ENCODE measurements around the gene CAMSAP1. TPM values are rescaled to one million over a fixed set of nuclear protein-coding genes. Genes with fewer than 3 reads are reported as not detected.
"Not testable (repeated sequence)": the region's sequence is repeated elsewhere in the genome, so short reads cannot be mapped to it uniquely, and the experiment has no call there.

Gene CAMSAP1
- total RNA-seq, 4 donors from 2014 or later: 11.8 to 23.4 (median 19.9) TPM

DNA sequence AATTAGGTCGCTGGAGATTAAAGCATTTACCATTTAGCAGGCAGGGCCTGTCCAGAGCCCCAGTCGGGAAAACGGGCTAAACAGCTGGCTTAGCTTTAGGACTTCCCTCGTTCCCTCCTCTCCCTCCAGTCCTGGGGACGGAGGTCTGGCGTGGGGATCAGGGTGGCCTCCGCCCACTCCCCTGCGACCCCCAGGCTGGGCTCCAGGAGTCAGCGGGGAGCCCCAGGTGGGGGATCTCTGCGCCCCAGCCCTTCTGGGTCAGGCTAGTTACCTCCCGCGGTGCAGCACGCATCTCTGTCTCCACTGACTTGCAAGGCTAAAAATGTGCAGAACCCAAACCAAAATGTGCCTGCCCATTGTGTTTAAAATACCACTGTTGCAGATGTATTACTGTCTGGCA, 16.2 kb upstream of the CAMSAP1 start:
- Histone ChIP-seq H3K27me3 (no peaks in the 10 kb centered on the region), H3K27ac (no peak overlapping the region), H3K36me3 (peaks cover 0 to 2% of the 10 kb centered on the region in 2 donors), H3K9me3 (no peaks in the 10 kb centered on the region), H3K4me3 (replicated peaks in 1 of 3) (no peak overlapping the region), H3K4me1 (no peaks in the 10 kb centered on the region)
- WGBS, 2 donors: 93 to 97% methylated on average over 12 to 13 of the region's 13 CpGs
- TF ChIP-seq, protein P1, sequence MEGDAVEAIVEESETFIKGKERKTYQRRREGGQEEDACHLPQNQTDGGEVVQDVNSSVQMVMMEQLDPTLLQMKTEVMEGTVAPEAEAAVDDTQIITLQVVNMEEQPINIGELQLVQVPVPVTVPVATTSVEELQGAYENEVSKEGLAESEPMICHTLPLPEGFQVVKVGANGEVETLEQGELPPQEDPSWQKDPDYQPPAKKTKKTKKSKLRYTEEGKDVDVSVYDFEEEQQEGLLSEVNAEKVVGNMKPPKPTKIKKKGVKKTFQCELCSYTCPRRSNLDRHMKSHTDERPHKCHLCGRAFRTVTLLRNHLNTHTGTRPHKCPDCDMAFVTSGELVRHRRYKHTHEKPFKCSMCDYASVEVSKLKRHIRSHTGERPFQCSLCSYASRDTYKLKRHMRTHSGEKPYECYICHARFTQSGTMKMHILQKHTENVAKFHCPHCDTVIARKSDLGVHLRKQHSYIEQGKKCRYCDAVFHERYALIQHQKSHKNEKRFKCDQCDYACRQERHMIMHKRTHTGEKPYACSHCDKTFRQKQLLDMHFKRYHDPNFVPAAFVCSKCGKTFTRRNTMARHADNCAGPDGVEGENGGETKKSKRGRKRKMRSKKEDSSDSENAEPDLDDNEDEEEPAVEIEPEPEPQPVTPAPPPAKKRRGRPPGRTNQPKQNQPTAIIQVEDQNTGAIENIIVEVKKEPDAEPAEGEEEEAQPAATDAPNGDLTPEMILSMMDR (IDR thresholded peaks at IDR 0.05): no peak
- TF ChIP-seq POLR2A (IDR thresholded peaks at IDR 0.05): no peak
- intact Hi-C loops (cut with DNase I): no loop called here
- DNase-seq: no peak

DNA sequence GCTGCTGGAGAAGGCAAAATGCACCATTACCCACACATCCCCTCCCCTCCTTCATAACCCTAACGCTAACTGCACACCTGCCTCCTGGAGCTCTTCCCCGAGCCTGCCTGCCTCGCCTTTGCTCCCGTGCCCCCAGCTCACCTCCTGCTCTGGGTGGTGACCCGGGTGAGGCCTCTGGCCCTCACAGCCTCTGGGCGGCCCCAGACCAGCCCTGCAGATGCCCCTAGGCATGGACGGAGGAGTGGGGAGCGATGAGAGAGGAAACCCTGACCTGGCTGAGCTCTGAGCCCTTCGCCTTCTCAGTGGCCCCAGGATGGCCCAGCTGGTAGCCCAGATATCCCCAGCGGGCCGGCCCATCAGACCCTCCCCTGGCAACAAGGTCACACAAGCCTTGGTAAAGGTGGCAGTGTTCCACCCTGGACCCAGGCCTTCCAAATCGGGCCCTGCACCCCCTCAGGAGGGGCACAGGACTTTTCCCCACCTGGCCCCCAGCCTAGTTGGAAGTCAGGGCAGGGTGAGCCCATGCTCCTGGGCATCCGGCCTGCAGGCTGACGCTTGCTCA, 14.5 kb upstream of the CAMSAP1 start:
- Histone ChIP-seq H3K4me1 (no peaks in the 10 kb centered on the region), H3K27me3 (no peaks in the 10 kb centered on the region), H3K9me3 (no peaks in the 10 kb centered on the region), H3K36me3 (peaks cover 0 to 2% of the 10 kb centered on the region in 2 donors), H3K27ac (no peak overlapping the region), H3K4me3 (replicated peaks in 1 of 3) (no peak overlapping the region)
- intact Hi-C loops (cut with DNase I): no loop called here
- WGBS, 2 donors: 86 to 89% methylated on average over 12 to 13 of the region's 14 CpGs
- no peak for DNase-seq
- TF ChIP-seq POLR2A (IDR thresholded peaks at IDR 0.05): no peak
- TF ChIP-seq, protein P1 (IDR thresholded peaks at IDR 0.05): no peak

DNA sequence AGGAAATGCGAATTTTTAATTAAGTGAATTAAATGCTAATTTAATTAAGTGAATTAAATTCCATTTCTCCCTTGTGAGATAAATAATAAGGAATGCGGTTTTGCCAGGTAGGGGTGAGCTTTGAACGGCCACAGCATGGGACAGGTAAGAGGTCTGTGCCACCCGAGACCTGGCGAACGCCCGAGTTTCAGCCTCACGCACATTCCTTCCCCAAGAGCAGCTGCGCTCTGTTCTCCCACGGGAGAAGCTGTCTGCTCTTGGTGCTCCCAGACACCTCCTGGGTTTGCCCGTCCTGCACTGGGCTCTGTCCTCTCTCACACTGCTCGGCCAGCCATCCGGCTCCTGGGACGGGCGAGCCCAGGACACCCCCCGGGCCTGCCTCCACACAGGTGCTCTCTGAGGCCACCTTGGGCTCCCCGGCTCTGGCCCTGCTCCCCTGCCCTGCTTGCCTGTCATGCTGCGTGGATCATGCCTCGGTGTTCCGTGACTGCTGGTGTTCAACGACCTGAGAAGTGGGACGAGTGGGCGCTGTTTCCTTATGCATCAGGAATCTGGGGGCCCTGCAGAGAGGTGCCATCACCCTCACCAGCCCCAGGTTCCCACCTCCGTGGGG, 13.7 kb upstream of the CAMSAP1 start:
- no peak overlapping the region for H3K27ac ChIP-seq
- peaks cover 0 to 2% of the 10 kb centered on the region in 2 donors for H3K36me3 ChIP-seq
- peak; percentile 44 to 52 for DNase-seq
- no peak for TF ChIP-seq POLR2A (IDR thresholded peaks at IDR 0.05)
- TF ChIP-seq, protein P1 (IDR thresholded peaks at IDR 0.05): no peak
- no peaks in the 10 kb centered on the region for H3K27me3 ChIP-seq
- 36 to 55% methylated on average over 19 of the region's 24 CpGs for WGBS, 2 donors
- H3K9me3 ChIP-seq: no peaks in the 10 kb centered on the region
- H3K4me3 ChIP-seq (replicated peaks in 1 of 3): no peak overlapping the region
- intact Hi-C loops (cut with DNase I): no loop called here
- no peaks in the 10 kb centered on the region for H3K4me1 ChIP-seq

DNA sequence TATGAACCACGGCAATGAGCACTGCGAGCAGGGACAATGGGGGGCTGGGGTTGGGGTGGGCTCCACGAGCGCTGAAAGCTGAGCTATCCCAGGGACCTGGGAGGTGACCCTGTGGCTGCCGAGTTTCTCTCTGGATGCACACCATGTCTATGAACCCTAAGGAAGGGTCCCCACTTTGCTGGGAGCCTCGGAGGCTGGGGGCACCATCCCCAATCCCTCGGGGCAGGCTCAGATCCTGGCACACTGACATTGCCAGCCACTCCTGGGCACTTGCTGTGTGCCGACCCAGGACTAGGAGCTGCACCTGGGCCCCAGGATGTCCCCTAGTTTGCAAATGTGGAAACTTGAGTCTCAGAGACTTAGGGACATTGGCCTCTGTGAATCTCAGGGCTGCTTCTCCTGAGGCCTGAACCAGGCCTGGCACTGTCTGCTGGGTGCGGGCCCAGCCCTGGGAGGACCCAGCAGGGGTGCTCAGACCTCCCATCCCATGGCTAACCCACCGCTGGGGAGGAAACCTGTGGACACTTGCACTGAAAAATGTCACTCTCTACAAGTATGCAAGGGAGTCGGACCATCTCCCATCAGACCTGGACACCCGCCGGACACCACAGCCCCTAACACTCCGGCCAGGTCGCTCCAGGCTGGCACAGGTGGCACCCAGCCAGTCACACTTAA, 13.0 kb upstream of the CAMSAP1 start:
- Histone ChIP-seq H3K4me1 (no peaks in the 10 kb centered on the region), H3K27ac (no peak overlapping the region), H3K36me3 (peaks cover 0 to 2% of the 10 kb centered on the region in 2 donors), H3K27me3 (no peaks in the 10 kb centered on the region), H3K9me3 (no peaks in the 10 kb centered on the region), H3K4me3 (replicated peaks in 1 of 3) (no peak overlapping the region)
- intact Hi-C loops (cut with DNase I): no loop called here
- no peak for TF ChIP-seq POLR2A (IDR thresholded peaks at IDR 0.05)
- TF ChIP-seq, protein P1 (IDR thresholded peaks at IDR 0.05): no peak
- WGBS, 2 donors: 92 to 94% methylated on average over 5 to 15 of the region's 15 CpGs
- no peak for DNase-seq

DNA sequence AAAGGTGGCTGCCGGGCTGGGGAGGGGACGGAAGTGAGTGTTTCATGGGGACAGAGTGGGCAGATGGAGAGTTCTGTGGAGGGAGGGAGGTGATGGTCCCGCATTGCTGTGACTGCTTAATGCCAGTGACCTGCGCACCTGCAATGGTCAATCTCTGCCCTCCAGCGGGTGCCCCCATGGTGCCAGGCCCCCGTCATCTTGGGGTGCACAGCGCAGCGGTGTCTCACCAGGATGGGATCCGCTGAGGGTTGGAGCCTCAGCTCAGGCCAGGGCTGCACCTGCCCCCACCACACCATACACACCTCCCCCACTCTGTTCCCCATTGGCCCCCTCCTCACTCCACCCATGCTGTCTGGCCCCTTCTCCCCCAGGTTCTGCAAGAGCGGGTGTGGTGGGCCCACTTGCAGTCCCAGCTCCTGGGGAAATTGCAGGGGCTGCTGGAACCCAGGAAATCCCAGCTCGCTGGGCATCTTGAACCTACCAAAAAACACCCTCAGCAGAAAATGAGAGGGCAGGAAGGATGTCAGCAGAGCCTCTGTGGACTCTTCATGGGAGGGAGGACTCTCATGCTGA, 12.1 kb upstream of the CAMSAP1 start:
- Histone ChIP-seq H3K4me1 (no peaks in the 10 kb centered on the region), H3K27ac (no peak overlapping the region), H3K4me3 (replicated peaks in 1 of 3) (no peak overlapping the region), H3K27me3 (no peaks in the 10 kb centered on the region), H3K36me3 (peaks cover 5% of the 10 kb centered on the region in 2 donors), H3K9me3 (no peaks in the 10 kb centered on the region)
- TF ChIP-seq POLR2A (IDR thresholded peaks at IDR 0.05): no peak
- TF ChIP-seq, protein P1 (IDR thresholded peaks at IDR 0.05): no peak
- 95 to 96% methylated on average over 9 to 11 of the region's 11 CpGs for WGBS, 2 donors
- DNase-seq: no peak
- intact Hi-C loops (cut with DNase I): no loop called here

DNA sequence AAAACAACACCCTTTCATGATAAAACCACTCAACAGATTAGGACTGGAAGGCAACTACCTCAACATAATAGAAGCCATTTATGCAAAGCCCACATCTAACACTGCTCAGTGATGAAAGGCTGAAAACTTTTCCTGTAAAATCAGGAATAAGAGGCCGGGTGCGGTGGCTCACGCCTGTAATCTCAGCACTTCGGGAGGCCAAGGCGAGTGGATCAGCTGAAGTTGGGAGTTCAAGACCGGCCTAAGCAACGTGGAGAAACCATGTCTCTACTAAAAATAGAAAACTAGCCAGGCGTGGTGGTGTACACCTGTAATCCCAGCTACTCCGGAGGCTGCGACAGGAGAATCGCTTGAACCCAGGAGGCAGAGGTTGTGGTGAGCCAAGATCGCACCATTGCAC, 8.9 kb upstream of the CAMSAP1 start:
- H3K9me3 ChIP-seq; H3K27me3 ChIP-seq; intact Hi-C loops (cut with DNase I); H3K4me3 ChIP-seq (replicated peaks in 1 of 3); H3K27ac ChIP-seq; H3K36me3 ChIP-seq; DNase-seq; H3K4me1 ChIP-seq: not testable (repeated sequence)
- WGBS, 2 donors: 87 to 95% methylated on average over 12 of the region's 12 CpGs
